Suprapubic skin (tissue), 4 donors: Measurements from ENCODE around the gene EGLN1.

Experiments
- CTCF ChIP-seq, 2 donors: fragments of 200-600 bp in 1 of 2; fragments of 450-650 bp in 1 of 2; sonication (generic) in 1 of 2; IDR thresholded peaks; one replicate each; pipeline ENCODE4 v1.5.1; 2016 to 2019; ENCODE audit warnings: antibody characterized with exemption in 2 of 2, mild to moderate bottlenecking in 1 of 2, moderate library complexity in 1 of 2
- EP300 ChIP-seq: sonication (generic); formaldehyde crosslinking; IDR thresholded peaks from one replicate; pipeline ENCODE4 v1.6.1; 2017; ENCODE audit warnings: antibody characterized with exemption
- POLR2A ChIP-seq, 2 donors: fragments of 450-650 bp; IDR thresholded peaks; one replicate each; pipeline ENCODE4 v1.6.1; 2017; ENCODE audit warnings: antibody characterized with exemption in 2 of 2, mild to moderate bottlenecking in 2 of 2, moderate library complexity in 2 of 2
- POLR2AphosphoS5 ChIP-seq, 3 donors: sonication (generic); formaldehyde crosslinking; IDR thresholded peaks; one replicate each; pipeline ENCODE4 v1.6.1; 2017; ENCODE audit warnings: antibody characterized with exemption in 3 of 3

- TF ChIP-seq CTCF (IDR thresholded peaks at IDR 0.05) (no peak), POLR2A (IDR thresholded peaks at IDR 0.05) (no peak), EP300 (no peak), POLR2AphosphoS5 (IDR thresholded peaks at IDR 0.05) (no peak)
Observed at GRCh38 chr1:231362325-231362724, 59.8 kb downstream of the EGLN1 start.
